GM23248 (cell line): Measurements from ENCODE around the gene CHST12. TPM values are rescaled to one million over a fixed set of nuclear protein-coding genes. Genes with fewer than 3 reads are reported as not detected.

Experiments
- DNase-seq: peaks from one replicate; pipeline ENCODE4 v3.0.0-alpha.2; 2015
- H2AFZ ChIP-seq: fragments of 200-600 bp; sonication (generic); 2 replicates; pipeline ENCODE4 v1.6.1; 2016; ENCODE audit warnings: antibody characterized with exemption
- H3F3A ChIP-seq: fragments of 200-600 bp; sonication (generic); 2 replicates; pipeline ENCODE4 v1.6.1; 2016; ENCODE audit warnings: mild to moderate bottlenecking, antibody characterized with exemption, mixed run types; ENCODE audit not compliant: insufficient read depth
- H3K27ac ChIP-seq: fragments of 200-600 bp; sonication (generic); 2 replicates; pipeline ENCODE4 v1.5.1; 2016; ENCODE audit warnings: mild to moderate bottlenecking
- H3K27me3 ChIP-seq: fragments of 200-600 bp; sonication (generic); replicated peaks from 2 replicates; pipeline ENCODE4 v1.6.1; 2016; ENCODE audit warnings: mild to moderate bottlenecking; ENCODE audit not compliant: insufficient read depth
- H3K36me3 ChIP-seq: fragments of 200-600 bp; sonication (generic); 2 replicates; pipeline ENCODE4 v1.6.1; 2016; ENCODE audit warnings: low read depth, mild to moderate bottlenecking
- H3K4me1 ChIP-seq: fragments of 200-600 bp; sonication (generic); 2 replicates; pipeline ENCODE4 v1.6.1; 2016; ENCODE audit warnings: mild to moderate bottlenecking; ENCODE audit not compliant: insufficient read depth
- H3K4me2 ChIP-seq: fragments of 200-600 bp; sonication (generic); one replicate; pipeline ENCODE4 v1.6.1; 2016; ENCODE audit warnings: mild to moderate bottlenecking; ENCODE audit not compliant: unreplicated experiment
- H3K4me3 ChIP-seq: fragments of 200-600 bp; sonication (generic); 2 replicates; pipeline ENCODE4 v1.5.1; 2016; ENCODE audit warnings: mild to moderate bottlenecking
- H3K79me2 ChIP-seq: fragments of 200-600 bp; sonication (generic); 2 replicates; pipeline ENCODE4 v1.6.1; 2016; ENCODE audit warnings: mild to moderate bottlenecking; ENCODE audit not compliant: insufficient read depth
- H3K9ac ChIP-seq: fragments of 200-600 bp; sonication (generic); 2 replicates; pipeline ENCODE4 v1.6.1; 2016; ENCODE audit warnings: mild to moderate bottlenecking
- H3K9me2 ChIP-seq: fragments of 200-600 bp; sonication (generic); 2 replicates; pipeline ENCODE4 v1.6.1; 2016; ENCODE audit warnings: mixed run types, mild to moderate bottlenecking, moderate library complexity; ENCODE audit not compliant: insufficient read depth
- H3K9me3 ChIP-seq: fragments of 200-600 bp; sonication (generic); one replicate; pipeline ENCODE4 v1.6.1; 2017; ENCODE audit warnings: low read depth
- H4K20me1 ChIP-seq: fragments of 200-600 bp; sonication (generic); 2 replicates; pipeline ENCODE4 v1.6.0; 2016; ENCODE audit not compliant: insufficient read depth
- EZH2 ChIP-seq: fragments of 200-600 bp; sonication (generic); IDR thresholded peaks from 2 replicates; pipeline ENCODE4 v1.6.1; 2018; ENCODE audit warnings: antibody characterized with exemption, mild to moderate bottlenecking; ENCODE audit not compliant: insufficient read depth, poor library complexity, severe bottlenecking
- EZH2phosphoT487 ChIP-seq: fragments of 200-600 bp; sonication (generic); IDR thresholded peaks from 2 replicates; pipeline ENCODE4 v1.6.1; 2018; ENCODE audit warnings: antibody characterized with exemption, moderate library complexity, mild to moderate bottlenecking, low read depth; ENCODE audit not compliant: insufficient read depth
- WGBS, 2 experiments: methylation state at CpG; one replicate each; pipeline ENCODE4 v1.1.6; 2015 to 2017; ENCODE audit warnings: low lambda C conversion rate in 2 of 2, low coverage in 1 of 2; ENCODE audit errors: missing lambda C conversion rate in 2 of 2; 5-methylcytosine and 5-hydroxymethylcytosine counted together
- in situ Hi-C: fragments of 300-500 bp; cut with MboI; formaldehyde crosslinking; loops from 2 replicates; pipeline ENCODE4 v1.15.0; 2020
- polyA plus RNA-seq: library from polyadenylated mRNA; unstranded; fragments of >200 nt; fragmentation: Nextera tagmentation; extraction: Ambion mirVana; gene quantifications from 2 replicates; pipeline ENCODE4 v1.2.1, GENCODE V29; 2016
- total RNA-seq: library from RNA; depleted of rRNA; stranded (reverse); fragments of >200 nt; shearing (Covaris generic); gene quantifications from 2 replicates; pipeline ENCODE4 v1.2.3, GENCODE V29; 2014

The CHST12 gene
- total and polyA plus RNA-seq, 2 experiments from 2014 or later, result 10.6 to 33.7 TPM

GRCh38 chr7:2445047-2445446, 41.6 kb downstream of the CHST12 start:
- Histone ChIP-seq H3K27ac (peak overlapping the region; percentile 87), H3K4me3 (no peak overlapping the region; the same call in 1 of the 2 replicates), H3K4me1 (peaks cover 14% of the 10 kb centered on the region), H3K9ac (peak overlapping the region; percentile 67), H3F3A (peaks cover 11% of the 10 kb centered on the region; the same call in 1 of the 2 replicates), H3K79me2 (no peaks in the 10 kb centered on the region), H3K36me3 (no peaks in the 10 kb centered on the region), H3K9me3 (no peaks in the 10 kb centered on the region), H3K4me2 (peak overlapping the region; percentile 72), H3K27me3 (no peaks in the 10 kb centered on the region), H4K20me1 (no peaks in the 10 kb centered on the region), H3K9me2 (no peaks in the 10 kb centered on the region), H2AFZ (peak overlapping the region; percentile 72)
- in situ Hi-C loops, result no loop called here
- 38 to 41% methylated on average over 10 of the region's 10 CpGs for WGBS, 2 experiments
- TF ChIP-seq EZH2 (no peak), EZH2phosphoT487 (no peak)
- DNase-seq, result peak; percentile 58

- Histone ChIP-seq H3K9me3 (no peaks in the 10 kb centered on the region), H3K79me2 (no peaks in the 10 kb centered on the region), H3K36me3 (no peaks in the 10 kb centered on the region), H3K4me3 (no peak overlapping the region), H3K27me3 (no peaks in the 10 kb centered on the region), H3K9me2 (no peaks in the 10 kb centered on the region), H3F3A (peaks cover 11% of the 10 kb centered on the region; the same call in 1 of the 2 replicates), H4K20me1 (no peaks in the 10 kb centered on the region), H3K4me2 (no peak overlapping the region), H3K9ac (no peak overlapping the region), H3K4me1 (peaks cover 14% of the 10 kb centered on the region), H3K27ac (no peak overlapping the region), H2AFZ (no peak overlapping the region)
- peak; percentile 22 for DNase-seq
- in situ Hi-C loops, result no loop called here
- 48 to 53% methylated on average over 16 to 21 of the region's 21 CpGs for WGBS, 2 experiments
- TF ChIP-seq EZH2 (no peak), EZH2phosphoT487 (no peak)
Measured at GRCh38 chr7:2445898-2446555, 42.6 kb downstream of the CHST12 start.

- TF ChIP-seq EZH2 (no peak), EZH2phosphoT487 (no peak)
- Histone ChIP-seq H3K4me1 (peaks cover 14% of the 10 kb centered on the region), H3K27me3 (no peaks in the 10 kb centered on the region), H3K9ac (no peak overlapping the region), H3K9me3 (no peaks in the 10 kb centered on the region), H3K36me3 (no peaks in the 10 kb centered on the region), H3K9me2 (no peaks in the 10 kb centered on the region), H4K20me1 (no peaks in the 10 kb centered on the region), H3K79me2 (no peaks in the 10 kb centered on the region), H3F3A (peaks cover 11% of the 10 kb centered on the region; the same call in 1 of the 2 replicates), H3K27ac (no peak overlapping the region), H3K4me2 (no peak overlapping the region), H2AFZ (no peak overlapping the region), H3K4me3 (no peak overlapping the region)
- DNase-seq, result no peak
- in situ Hi-C loops, result no loop called here
- WGBS, 2 experiments, result 81 to 85% methylated on average over 10 of the region's 10 CpGs
Measured at GRCh38 chr7:2446676-2447075, 43.3 kb downstream of the CHST12 start.

- Histone ChIP-seq H3F3A (no peaks in the 10 kb centered on the region), H3K4me3 (no peak overlapping the region), H3K27me3 (no peaks in the 10 kb centered on the region), H4K20me1 (no peaks in the 10 kb centered on the region), H3K27ac (no peak overlapping the region), H3K9me2 (no peaks in the 10 kb centered on the region), H3K9ac (no peak overlapping the region), H3K4me1 (peaks cover under 1% of the 10 kb centered on the region), H2AFZ (no peak overlapping the region), H3K79me2 (no peaks in the 10 kb centered on the region), H3K36me3 (no peaks in the 10 kb centered on the region), H3K9me3 (no peaks in the 10 kb centered on the region), H3K4me2 (no peak overlapping the region)
- 20 to 22% methylated on average over 31 to 32 of the region's 32 CpGs for WGBS, 2 experiments
- TF ChIP-seq EZH2phosphoT487 (no peak), EZH2 (no peak)
- DNase-seq, result peak; percentile 27
- in situ Hi-C loops, result loop anchor here (25.0 kb wide), 1 partner anchor 237 kb away; the partner anchor contains the start of gene AMZ1
Measured at GRCh38 chr7:2450198-2451107, 47.0 kb downstream of the CHST12 start.
